Activated CD4-positive, alpha-beta T cell treated with anti-CD3 and anti-CD28 coated beads for 1 hour (primary cell): Measurements from ENCODE around the gene PRDM10.
"Not testable (repeated sequence)": the region's sequence is repeated elsewhere in the genome, so short reads cannot be mapped to it uniquely, and the experiment has no call there.

Experiments
- DNase-seq: peaks from one replicate; pipeline ENCODE4 v3.0.0-alpha.2; 2020

The PRDM10 gene

DNA sequence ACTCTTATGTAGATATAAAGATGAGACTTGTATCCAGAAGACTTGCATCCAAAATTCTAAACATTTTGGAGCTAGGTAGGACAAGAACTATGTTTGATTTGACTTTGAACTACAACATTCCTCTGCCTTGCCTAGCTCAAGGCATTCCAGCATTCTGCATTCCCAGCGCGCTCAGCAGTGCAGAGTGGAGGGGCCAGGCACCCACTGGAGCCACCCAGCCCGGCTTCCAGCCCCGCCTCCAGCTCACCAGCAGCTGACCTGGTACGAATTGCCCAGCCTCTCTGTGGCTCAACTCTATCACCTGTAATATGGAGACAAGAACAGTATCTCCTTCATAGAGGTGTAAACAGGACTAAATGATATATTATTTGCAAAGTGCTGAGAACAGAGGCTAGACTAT lies 28.8 kb downstream of the PRDM10 start:
- no peak for DNase-seq

DNA sequence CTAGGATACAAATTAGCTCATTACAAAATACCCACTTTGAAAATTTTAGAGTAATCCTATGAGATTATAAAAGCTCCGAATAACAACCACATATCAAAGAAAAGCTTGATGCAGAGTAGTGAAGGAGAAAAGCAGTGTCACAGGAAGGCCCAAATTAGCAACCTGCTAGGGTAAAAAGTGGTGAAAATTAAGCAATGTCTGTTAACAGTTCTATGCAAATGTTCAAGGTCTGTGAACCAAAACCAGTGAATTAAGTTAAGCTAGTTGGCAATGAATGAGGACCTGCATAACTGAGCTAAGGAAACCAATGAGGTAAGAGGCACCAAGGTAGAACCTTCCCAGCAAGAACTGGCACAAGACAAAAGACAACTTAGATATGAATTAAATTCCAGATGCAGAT lies 29.6 kb downstream of the PRDM10 start:
- DNase-seq: no peak

DNA sequence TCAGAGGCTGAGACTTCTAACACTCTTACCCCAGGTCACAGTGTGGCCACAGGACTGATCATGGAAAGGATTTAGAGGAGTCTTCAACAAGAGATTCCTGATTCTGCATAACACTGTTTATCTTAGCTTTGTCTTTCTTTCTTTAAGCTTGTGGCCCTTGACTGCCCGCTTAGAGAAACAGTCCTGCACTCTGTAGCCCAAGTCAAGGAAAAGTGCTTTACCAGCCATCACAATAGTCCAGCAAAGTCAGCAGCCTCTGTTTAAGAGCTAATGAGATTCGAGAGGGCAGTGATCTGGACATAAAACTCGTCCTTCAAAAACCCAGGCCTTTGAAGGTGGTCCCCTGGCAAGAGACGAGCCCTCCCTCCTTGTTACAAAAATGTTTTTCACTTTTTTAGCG lies 30.0 kb downstream of the PRDM10 start:
- DNase-seq: no peak

DNA sequence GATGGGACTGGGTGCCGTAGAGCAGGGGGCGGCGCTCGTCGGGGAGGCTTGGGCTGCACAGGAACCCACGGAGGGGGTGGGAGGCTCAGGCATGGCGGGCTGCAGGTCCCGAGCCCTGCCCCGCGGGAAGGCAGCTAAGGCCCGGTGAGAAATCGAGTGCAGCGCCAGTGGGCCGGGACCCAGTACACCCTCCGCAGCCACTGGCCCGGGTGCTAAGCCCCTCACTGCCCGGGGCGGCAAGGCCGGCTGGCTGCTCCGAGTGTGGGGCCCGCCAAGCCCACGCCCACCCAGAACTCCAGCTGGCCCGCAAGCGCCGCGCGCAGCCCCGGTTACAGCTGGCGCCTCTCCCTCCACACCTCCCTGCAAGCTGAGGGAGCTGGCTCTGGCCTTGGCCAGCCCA lies 30.8 kb downstream of the PRDM10 start:
- not testable (repeated sequence) for DNase-seq

DNA sequence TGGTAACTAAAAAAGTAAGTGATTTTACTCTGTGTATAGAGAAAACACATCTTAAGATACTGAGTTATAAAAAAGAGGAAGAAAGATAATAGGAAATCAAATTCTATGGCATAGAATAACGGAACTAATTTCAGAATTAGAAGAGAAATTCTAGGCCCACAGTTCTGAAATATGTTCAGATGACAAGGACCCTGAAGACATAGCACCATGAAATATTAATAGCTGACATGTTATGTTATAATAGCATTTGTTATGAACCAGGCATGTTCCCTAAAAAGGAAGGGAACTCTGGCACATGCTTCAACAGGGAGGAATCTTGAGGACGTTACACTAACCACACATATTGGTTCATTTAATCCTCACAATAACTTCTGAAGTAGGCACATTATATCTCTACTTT lies 32.7 kb downstream of the PRDM10 start:
- DNase-seq: no peak

DNA sequence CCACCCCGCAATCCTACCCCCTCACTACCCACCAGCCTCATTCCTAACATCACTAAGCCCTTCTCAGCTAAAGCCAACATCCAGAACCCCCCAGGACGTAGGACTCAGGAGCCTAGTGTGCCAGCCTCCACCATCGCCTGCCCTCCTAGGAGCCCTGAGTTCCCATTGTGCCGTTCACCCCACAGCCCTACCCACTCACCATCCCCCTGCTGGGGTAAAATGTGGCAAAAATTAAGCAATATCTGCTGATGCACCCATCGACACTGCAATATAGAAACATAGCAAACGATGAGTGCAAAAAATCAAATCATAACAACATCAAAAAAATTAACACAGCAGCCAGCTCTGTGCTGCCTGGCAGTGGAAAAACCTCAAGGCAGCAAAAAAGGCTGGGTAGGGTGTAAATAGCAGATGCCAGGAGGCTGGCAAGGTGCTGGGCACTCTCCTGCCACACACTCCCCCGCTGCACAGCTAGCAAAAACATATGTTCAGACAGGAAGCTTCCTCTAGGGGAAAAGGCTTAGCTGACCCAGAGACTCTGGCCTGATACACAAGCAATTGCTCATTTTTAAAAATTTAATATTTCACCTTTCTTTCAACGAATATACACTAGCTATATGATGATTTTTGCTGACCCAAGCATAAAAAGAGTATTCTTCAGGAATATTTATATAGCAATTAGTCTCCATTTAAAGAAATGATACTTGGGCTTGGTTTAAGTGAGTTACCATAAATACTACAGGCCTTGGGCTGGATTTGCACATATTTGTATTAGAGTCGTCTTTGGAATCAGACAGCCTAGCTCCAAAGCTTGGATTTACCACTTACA lies 33.8 kb downstream of the PRDM10 start:
- no peak for DNase-seq

DNA sequence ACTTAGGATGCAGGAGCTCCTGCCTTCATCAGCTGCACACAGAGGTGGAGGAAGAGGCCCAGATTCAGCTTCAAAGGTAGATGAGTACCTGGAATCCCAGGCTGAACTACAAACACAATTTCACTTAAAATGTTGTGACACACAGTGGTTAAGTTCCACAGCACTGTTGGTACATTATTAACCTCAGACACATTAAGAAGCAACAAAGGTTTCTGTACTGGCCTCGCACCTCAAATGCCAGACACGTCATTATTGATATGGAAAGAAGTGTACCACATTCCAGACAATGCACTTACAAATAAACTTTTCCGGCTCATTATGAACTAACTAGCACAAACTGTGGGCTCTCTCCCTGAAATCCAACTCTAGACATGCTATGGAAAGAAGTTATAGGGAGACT lies 34.6 kb downstream of the PRDM10 start:
- no peak for DNase-seq

DNA sequence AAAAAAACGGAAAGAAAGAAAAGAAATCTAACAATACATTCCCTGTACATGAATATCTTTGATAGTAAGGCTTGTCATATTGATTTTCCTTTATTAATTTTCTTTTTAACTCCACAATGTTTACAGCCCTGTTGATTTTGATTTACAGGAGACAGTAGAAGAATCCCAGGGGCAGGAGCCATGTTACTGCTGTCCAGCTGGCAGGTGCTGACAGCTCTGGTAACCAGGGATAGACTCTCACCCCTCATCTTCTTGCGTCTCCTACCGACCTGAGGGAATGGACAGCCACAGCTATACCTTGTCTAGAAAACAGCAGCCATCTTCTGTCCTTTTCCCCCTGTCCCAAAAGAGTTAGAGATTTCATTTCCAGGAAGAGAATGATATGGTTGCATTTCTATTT lies 37.4 kb downstream of the PRDM10 start:
- no peak for DNase-seq

DNA sequence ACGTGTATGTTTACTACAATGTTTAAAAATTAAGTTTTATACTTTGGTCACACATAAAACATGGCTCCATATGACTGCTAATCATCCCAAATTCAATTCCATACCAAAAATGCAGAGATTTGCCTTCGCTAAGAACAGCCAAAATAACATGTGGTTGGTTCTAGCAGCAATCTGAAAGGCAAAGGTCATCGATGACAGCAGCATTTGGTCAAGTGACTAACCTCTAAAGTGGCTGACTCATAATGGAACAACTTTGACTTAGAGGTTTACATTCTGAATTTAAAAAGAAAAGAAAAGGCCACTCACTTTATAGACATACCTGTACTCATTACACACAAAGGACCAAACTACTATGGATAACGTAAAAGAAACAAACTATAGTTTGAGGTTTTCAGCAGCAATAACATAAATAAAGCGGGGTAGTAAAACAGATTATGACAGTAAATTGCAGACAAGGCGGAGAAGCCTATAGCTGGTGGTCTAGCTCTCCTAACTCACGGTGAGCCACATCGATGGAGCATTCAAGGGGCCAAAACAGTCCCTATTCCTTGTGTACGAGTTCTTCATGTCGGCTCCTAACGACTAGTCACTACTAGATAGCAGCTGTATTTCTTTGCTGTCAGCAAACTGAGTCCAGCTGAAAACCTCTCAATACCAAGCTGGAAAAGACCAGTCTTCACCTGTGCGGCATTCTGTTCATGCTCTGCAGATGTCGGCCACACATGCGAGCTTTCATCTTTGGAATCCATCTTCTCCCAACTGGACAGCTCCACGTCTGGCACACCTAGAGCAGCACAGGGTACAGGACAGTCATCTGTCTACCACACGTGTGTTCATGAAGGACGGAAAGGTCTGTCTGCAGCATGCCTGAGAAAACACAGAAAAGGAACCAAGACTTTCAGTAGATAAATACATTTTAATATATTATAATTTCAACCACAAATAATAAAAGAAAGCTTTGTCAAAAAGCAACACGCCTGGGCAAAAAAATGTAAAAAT lies 42.1 kb downstream of the PRDM10 start:
- no peak for DNase-seq

DNA sequence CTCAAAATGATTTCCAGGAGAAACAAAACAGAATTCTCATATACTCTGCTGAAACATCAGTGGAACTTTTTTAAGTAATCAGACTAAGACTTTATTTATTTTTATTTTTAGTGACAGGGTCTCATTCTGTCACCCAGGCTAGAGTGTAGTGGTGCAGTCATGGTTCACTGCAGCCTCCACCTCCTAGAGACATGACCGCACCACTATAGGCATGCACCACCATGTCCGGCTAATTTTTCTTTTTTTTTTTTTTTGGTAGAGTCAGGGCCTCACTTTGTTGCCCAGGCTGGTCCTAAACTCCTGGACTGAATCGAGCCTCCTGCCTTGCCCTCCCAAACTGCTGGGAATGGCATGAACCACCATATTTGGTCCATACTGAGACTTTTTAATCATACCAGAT lies 42.9 kb downstream of the PRDM10 start:
- DNase-seq: no peak

DNA sequence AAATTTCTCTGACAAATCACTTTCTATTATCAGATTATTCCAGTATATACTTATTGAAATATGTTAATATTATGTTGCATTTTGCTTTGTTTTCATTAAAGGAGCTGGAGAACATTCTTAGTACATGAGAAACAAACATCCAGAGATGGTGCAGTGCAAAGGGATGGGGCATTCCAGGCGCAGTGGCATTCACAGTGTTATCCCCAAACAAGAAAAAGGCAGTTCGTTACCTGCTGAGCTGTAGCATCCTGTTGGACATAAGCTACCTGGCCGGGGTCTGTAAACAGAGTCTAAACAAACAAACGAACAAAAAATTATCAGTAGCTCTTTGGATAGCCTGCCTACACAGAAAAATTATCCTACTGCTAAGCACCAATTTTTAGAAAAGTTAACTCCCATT lies 47.4 kb downstream of the PRDM10 start:
- DNase-seq: no peak

DNA sequence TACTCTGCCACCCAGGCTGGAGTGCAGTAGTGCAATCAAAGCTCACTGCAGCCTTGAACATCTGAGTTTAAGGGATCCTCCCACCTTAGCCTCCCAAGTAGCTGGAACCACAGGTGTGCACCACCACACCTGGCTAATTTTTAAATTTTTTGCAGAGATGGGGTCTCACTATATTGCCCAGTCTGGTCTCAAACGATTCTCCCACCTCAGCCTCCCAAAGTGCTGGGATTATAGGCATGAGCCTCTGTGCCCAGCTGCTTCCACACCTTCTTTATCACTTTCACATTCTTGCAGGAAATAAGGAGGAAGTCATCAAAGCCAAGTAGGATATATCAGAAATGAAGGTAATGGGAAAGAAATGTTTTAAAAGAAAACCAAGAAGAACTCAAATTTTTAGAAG lies 47.9 kb downstream of the PRDM10 start:
- not testable (repeated sequence) for DNase-seq

DNA sequence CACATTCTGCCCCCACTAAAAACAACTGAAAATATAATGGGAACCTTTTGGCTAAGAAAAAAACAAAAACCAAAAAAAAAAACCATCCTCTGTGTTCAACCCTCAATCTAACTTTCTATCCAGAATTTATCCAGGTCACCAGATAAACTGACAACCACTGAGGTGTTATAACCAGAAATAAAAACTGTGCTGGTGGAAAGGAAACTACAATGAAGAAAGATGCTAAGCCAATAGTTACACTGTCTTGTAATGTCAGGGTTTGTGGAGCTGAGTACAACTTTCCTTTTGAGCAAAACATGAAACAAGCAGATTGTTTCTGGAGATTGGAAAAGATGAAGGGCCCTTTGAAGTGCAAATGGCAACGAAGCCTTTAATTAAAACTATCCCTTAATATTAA lies 50.8 kb downstream of the PRDM10 start:
- DNase-seq: no peak

DNA sequence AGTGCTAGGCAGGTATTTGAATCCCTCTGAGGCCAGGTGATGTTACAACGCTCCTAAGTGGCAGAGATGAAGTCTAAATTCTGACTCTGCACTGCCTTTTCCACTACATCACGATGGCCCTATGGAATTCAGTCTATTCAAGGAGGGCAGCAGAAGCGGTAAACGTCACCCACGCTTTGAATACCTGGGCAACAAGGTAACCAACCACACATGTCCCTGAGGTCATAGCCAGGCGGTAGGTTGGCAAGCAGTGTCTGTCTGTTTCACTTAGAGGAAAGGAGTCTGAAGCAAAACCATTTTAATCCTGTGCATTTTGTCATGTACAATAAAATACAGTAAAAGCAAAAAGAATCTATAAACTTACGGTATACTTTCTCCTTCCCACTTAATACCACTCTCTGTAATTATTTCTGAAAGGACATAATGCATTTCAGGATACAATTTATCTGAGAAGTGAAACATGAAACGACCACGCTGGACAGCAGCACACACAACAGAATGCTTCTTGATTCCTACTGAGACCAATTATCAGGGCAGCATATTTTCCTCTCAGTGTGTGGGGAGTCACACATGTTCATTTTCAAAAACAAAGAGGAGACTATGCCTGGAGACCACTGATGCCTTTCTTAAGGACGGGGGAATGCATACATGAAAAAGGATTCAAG lies 51.3 kb downstream of the PRDM10 start:
- DNase-seq: no peak

DNA sequence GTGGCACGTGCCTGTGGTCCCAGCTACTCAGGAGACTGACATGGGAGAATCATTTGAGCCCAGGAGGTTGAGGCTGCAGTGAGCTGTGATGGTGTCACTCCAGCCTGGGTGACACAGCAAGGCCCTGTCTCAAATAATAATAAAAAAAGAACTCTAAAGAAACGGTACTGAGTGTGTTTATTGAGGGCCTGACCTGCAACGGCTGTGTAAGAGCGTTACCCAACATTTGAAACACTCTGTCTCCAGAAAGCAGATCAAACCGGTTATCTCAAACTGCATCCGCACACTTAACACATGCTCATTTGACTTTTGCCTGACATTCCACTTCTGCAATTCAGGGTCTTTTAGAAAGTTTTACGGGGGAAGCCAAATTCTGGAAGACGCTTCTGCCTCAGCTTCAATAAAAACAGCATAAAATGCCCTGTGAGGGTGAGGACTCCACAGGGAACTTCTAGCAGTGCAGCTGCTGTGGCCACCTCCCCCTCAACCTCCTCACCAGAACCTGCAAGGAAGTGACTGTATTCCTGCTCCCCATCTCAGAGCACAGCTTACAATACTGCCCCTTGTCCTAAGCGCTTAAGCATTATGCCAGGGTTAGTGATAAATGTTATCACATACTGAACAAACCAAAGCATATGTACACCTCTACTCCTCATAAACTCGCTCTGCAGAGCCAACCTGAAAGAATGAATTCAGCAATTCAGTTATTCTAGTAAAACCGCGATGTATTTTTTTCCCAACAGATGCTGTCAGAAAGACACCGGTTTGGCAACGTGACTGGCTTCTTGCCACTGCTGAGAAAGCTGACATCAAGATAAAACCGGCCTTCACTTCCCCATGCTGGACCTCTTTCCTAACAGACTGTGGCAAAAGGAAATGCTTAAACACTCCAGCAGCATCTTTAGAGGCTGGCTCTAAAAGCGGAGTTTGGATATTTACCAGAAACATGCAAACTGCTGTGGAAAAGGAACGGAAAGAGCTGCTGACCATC lies 52.2 kb downstream of the PRDM10 start:
- no peak for DNase-seq

DNA sequence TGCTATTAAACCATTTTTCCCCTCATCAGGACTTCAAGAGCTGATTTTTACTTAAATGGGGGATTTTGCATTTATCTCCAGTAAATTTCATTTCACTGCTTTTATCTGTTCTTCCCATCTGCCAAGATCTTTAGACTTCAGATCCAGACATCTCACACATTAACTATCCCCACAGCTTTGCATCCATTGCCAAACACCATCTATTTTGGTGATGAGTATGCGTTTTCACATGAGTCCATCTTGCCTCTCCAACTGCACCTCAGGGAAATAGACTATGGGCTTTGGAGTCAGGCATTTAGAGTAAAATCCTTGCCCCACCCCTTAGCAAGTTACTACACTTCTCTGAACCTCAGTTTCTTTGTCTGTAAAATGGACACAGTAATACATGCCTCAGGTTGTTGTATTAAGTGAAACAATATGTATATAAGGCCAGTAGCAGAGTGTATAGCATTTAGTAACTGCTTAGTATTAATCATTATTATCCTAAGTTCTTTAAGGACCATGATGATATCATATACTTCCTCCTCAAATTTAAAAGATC lies 53.6 kb downstream of the PRDM10 start:
- no peak for DNase-seq

DNA sequence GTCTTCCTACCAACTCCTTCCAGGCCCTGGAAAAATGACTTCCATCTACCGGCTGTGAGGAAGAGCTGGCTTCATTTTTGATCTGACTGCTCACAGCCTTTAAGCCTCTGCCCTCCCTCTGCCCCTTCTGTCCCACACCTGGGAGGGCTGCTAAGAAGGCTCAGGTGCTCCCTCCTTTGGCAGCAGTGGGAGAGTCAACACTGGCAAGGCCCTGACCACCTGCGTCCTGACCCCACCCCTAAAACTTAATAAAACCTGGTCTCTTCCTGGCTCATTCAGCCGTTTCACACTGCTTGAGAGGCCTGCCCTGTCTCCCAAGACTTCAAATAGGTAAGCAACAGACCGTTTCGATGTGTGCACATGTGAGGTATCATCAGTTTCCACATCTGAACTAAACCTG lies 55.2 kb downstream of the PRDM10 start:
- DNase-seq: no peak

DNA sequence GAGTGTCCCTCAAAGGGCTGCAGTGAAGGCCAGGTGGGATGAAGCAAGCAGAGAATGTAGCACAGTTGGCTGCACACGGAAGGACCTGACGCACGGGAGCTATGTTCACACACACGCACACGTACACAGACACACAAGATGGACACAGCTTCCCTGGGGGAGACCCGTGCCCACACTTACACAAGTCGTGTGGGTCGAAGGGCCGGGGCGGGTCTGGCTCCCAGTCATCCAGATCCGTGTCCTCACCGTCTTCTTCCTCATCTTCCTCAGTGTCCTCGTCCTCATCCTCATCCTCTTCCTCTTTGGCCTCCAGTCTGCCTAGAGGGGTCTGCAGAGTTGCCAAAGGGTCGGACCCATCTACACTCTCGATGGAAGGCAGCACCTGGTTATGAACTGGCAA lies 55.7 kb downstream of the PRDM10 start:
- DNase-seq: no peak

DNA sequence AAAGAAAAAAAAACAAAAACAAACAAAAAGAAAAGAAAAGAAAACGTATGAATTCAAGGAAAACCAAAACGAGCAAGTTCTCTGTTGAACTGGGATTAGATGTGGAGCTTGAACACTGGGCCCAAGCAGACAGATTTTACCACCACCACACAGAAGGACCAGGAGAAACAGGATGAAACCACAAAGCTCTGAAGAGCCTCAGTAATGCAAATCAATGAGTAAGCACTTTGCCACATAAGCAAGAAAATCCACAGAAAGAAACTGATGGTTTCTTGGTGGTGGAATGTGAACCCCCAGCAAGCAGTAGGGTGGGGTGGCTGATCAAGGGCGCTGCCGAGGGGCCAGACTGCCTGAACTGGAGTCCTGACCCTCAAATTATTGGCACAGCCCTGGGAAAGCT lies 56.4 kb downstream of the PRDM10 start:
- DNase-seq: no peak

DNA sequence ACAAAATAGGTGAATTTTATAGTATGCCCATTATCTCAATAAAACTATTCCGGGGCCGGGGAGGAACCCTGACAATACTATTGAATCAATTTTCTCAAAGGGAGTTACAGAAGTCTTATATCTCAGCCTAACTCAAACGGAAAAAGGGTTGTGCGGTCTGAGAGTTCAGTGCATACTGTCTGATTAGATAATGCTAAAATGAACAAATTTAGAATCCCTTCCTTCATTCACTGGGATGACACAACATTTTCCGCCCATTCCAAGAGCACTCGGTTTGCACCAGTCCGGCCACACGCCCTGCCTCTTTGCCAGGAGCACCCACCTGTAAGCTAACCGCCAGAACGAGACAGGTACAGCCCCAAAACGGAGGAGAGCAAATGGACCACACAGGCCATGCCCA lies 57.3 kb downstream of the PRDM10 start:
- no peak for DNase-seq

DNA sequence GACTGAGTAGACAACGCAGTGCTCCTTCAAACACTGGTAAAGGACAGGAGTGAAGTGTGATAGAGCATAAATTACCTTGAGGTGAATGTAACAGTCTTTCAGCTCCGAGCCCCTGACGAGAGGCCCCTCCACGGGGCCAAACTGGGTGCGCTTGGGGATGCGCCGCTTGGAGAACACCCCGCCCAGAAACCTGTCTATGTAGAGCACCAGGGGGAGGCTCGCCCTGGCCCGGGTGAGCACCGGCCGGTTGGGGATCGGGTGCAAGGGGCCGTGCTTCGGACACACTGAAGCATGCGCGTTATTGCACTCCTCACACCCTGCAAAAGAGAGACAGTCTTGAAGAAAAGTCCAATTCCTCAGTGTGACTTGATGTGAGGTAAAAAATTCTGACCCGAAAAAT lies 57.9 kb downstream of the PRDM10 start:
- no peak for DNase-seq

DNA sequence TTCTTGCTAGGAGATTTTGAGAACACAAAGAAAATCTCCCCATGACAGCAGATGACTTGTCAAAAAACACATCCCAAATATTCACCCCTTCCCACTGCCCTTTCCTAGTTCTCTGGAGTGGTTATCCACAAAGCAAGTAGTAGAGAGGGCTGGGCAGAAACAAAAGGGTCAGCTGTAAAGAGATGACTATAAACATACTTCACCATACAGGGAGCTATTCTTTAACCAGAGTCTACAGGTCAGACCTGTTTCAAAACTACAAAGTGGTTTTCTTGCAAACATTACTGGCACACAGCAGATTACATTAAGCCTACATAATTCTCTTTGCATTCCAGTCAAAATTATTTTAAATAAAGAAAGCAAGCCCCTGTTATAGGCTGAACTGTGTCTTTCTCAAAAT lies 59.6 kb downstream of the PRDM10 start:
- DNase-seq: no peak
